Activated CD8-positive, alpha-beta memory T cell treated with anti-CD3 and anti-CD28 coated beads, Interleukin-2, amount 10 ng/mL, durations not matched to agents 7 days and 5 days (primary cell): Measurements from ENCODE around the gene TANC1. TPM values are rescaled to one million over a fixed set of nuclear protein-coding genes. Genes with fewer than 3 reads are reported as not detected.

Experiments used
- ATAC-seq: fragments of 150-1000 bp; cut with Tn5 transposase; one replicate; pipeline ENCODE4 v1.10.0; 2021; ENCODE audit warnings: moderate library complexity
- CTCF ChIA-PET: fragments of 350-600 bp; sonication (Branson Sonifier 250); formaldehyde crosslinking; loops from one replicate; lab custom pipeline; 2021; ENCODE audit warnings: antibody characterized with exemption; lab: Charles Lee
- DNase-seq: peaks from one replicate; pipeline ENCODE4 v3.0.0-alpha.2; 2020
- H3K27ac Mint-ChIP-seq: one replicate; pipeline ENCODE4 v1.8.0; 2021; ENCODE audit warnings: mild to moderate bottlenecking, mixed read lengths
- H3K27me3 Mint-ChIP-seq: one replicate; pipeline ENCODE4 v1.8.0; 2021; ENCODE audit warnings: mixed read lengths
- H3K36me3 Mint-ChIP-seq: one replicate; pipeline ENCODE4 v1.8.0; 2021; ENCODE audit warnings: mild to moderate bottlenecking, mixed read lengths
- H3K4me1 Mint-ChIP-seq: one replicate; pipeline ENCODE4 v1.8.0; 2021; ENCODE audit warnings: mixed read lengths
- H3K4me3 Mint-ChIP-seq: one replicate; pipeline ENCODE4 v1.8.0; 2021; ENCODE audit warnings: mild to moderate bottlenecking, moderate library complexity, mixed read lengths
- H3K9me3 Mint-ChIP-seq: one replicate; pipeline ENCODE4 v1.8.0; 2022; ENCODE audit warnings: low read depth, mixed read lengths
- total RNA-seq, 2 experiments: library from RNA; stranded (reverse); gene quantifications; one replicate each; pipeline ENCODE4 v1.2.3, GENCODE V29; 2021

Gene TANC1
- total RNA-seq, 2 experiments from 2014 or later, result 0.16 to 0.20 TPM

GRCh38 chr2:159243529-159243928, 275.1 kb downstream of the TANC1 start:
- no peaks in the 10 kb centered on the region for H3K9me3 Mint-ChIP-seq
- DNase-seq, result no peak

DNA sequence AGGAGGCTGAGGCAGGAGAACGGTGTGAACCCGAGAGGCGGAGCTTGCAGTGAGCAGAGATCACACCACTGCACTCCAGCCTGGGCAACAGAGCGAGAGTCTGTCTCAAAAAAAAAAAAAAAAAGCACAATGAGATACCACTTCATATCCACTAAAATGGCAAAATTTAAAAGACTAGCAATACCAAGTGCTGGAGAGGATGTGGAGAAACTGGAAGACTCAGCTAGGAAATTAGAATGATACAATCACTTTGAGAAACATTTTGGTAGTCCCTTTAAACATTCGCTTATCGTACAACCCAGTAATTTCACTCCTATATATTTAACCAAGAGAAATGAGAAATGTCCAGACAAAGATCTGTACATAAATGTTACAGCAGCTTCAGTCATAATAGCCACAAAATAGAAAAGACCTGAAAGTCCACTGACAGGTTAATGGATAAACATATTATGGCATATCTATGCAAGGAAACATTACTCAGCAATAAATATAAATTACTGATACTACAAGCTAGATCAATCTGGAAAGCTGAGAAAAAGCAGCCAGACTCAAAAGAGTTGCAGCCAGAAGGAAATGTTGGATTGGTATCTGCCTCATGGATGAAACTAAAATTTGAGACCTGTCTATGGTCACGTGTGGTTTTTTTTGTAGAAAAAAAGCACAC, 278.0 kb downstream of the TANC1 start:
- CTCF ChIA-PET, result no interaction called here
- peaks cover 6% of the 10 kb centered on the region for H3K4me1 Mint-ChIP-seq
- H3K27me3 Mint-ChIP-seq, result no peaks in the 10 kb centered on the region
- ATAC-seq, result no peak
- H3K27ac Mint-ChIP-seq, result no peak overlapping the region
- no peak for DNase-seq
- H3K4me3 Mint-ChIP-seq, result no peak overlapping the region
- H3K36me3 Mint-ChIP-seq, result peaks cover 24% of the 10 kb centered on the region
- no peaks in the 10 kb centered on the region for H3K9me3 Mint-ChIP-seq

More at GRCh38 chr2:159243529-159243928, 275.1 kb downstream of the TANC1 start:
- no peaks in the 10 kb centered on the region for H3K4me1 Mint-ChIP-seq
- H3K27ac Mint-ChIP-seq, result no peak overlapping the region
- ATAC-seq, result no peak
- peaks cover 21% of the 10 kb centered on the region for H3K36me3 Mint-ChIP-seq
- CTCF ChIA-PET, result no interaction called here
- H3K4me3 Mint-ChIP-seq, result no peak overlapping the region
- no peaks in the 10 kb centered on the region for H3K27me3 Mint-ChIP-seq

DNA sequence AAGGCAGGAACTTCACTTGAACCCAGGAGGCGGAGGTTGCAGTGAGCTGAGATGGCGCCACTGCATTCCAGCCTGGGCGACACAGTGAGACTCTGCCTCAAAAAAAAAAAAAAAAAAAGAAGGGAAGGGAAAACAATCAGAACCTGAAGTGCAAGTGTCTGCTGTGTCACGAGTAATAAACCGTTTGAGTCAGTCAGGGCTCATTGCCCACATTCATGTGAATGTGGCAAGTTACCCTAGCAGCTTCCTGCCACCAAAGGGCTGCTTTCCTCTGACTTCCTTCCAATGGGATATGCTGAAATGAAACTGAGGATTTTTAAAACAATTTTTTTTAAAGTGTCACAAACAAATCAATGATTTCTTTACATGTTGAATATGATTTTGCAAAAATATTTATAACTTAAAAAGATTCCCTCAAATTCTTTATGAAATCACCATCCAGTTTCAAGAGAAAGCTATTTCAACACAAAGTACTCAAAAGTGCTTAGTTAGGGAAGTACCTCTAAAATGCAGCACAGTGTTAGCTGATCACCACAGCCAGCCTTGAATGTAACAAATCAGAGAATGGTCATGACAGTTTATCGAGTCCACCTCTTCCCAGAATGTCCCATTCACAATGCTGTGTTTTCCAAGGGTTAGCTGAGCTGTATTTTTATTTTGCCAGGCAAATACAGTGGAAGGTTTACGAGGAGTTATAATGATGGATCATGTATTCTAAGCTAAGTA, 281.7 kb downstream of the TANC1 start:
- peaks cover 6% of the 10 kb centered on the region for H3K4me1 Mint-ChIP-seq
- H3K27ac Mint-ChIP-seq, result no peak overlapping the region
- H3K36me3 Mint-ChIP-seq, result peaks cover 21% of the 10 kb centered on the region
- CTCF ChIA-PET, result interaction anchor here (0.7 kb wide), 1 partner anchor 26 kb away, joined by 3 read pairs; no protein-coding TSS in a partner anchor
- DNase-seq (no peak), ATAC-seq (no peak)
- no peaks in the 10 kb centered on the region for H3K27me3 Mint-ChIP-seq
- H3K9me3 Mint-ChIP-seq, result no peaks in the 10 kb centered on the region
- H3K4me3 Mint-ChIP-seq, result no peak overlapping the region

DNA sequence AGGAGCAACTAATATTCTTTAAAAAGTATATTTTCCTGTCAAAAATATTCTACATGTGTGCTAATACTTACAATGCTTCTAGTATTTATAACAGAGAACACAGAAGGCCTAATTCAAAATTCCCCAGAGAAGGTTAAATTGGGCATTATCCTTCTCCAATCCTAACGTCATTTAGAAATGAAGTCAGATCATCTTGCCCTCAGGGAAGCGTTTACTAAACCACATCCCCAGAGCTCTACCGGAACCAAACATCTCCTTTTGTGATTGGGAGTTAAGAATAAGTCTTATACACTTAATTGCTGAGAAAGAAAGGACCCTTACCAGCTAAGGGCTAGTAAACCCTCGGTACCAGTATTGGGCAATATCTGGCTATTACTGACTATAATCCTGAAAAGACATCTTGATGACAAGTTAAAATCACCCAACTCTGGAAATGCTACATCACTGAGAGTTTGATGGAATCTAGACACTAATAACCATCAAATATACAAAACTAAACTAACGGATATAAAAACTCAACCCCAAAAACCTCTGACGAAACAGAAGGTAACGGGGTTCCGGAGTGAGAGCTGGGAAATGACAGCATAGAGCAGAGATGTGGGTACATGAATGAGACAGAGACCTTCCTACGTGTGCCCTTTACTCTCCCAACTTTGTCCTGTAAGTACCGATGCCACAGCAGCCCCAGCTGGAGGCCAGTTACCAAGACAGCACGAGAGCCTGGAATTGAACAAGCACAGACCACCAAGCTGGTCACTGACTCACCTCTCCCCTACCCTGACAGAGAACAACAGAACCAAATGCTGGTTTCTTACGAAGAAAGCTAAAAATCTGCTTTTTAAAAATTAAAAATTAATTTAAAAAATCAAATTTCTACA, 283.1 kb downstream of the TANC1 start:
- Mint-ChIP-seq H3K27ac (no peak overlapping the region), H3K4me3 (no peak overlapping the region), H3K36me3 (peaks cover 17% of the 10 kb centered on the region), H3K9me3 (no peaks in the 10 kb centered on the region), H3K4me1 (peaks cover 6% of the 10 kb centered on the region), H3K27me3 (no peaks in the 10 kb centered on the region)
- ATAC-seq (no peak), DNase-seq (no peak)
- CTCF ChIA-PET, result no interaction called here

DNA sequence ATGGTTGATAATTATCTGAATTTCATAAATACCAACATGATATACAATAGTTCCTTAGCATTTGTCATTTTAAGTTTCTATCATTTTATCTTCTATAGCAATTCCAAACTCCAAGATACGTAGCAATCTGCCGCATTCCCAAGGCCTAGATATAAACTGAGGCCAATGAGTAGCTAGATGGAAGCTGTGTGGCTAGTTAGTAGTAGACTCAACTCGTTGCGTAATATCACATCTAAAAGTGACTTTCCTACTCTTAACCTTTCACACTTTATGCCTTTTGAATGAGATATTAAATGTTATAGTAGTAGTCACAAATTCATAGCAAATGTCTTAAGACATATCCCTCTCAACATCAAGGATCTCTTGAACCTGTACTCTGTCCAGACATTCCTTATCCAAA, 284.5 kb downstream of the TANC1 start:
- Mint-ChIP-seq H3K9me3 (no peaks in the 10 kb centered on the region), H3K27ac (no peak overlapping the region), H3K36me3 (peaks cover 9% of the 10 kb centered on the region), H3K4me1 (peaks cover 6% of the 10 kb centered on the region), H3K27me3 (no peaks in the 10 kb centered on the region), H3K4me3 (no peak overlapping the region)
- ATAC-seq, result no peak
- CTCF ChIA-PET, result no interaction called here
- no peak for DNase-seq

- Mint-ChIP-seq H3K36me3 (peaks cover 7% of the 10 kb centered on the region), H3K4me3 (no peak overlapping the region), H3K9me3 (no peaks in the 10 kb centered on the region), H3K27me3 (no peaks in the 10 kb centered on the region), H3K27ac (no peak overlapping the region), H3K4me1 (no peaks in the 10 kb centered on the region)
- DNase-seq (no peak), ATAC-seq (no peak)
- CTCF ChIA-PET, result interaction anchor here (0.7 kb wide), 1 partner anchor 70 kb away, joined by 6 read pairs; no protein-coding TSS in a partner anchor
Measured at GRCh38 chr2:159256159-159256558, 287.7 kb downstream of the TANC1 start.

- ATAC-seq, result no peak
- H3K27me3 Mint-ChIP-seq, result no peaks in the 10 kb centered on the region
- H3K4me3 Mint-ChIP-seq, result no peak overlapping the region
- H3K4me1 Mint-ChIP-seq, result no peaks in the 10 kb centered on the region
- no peak overlapping the region for H3K27ac Mint-ChIP-seq
- DNase-seq, result no peak
- peaks cover 10% of the 10 kb centered on the region for H3K36me3 Mint-ChIP-seq
- no peaks in the 10 kb centered on the region for H3K9me3 Mint-ChIP-seq
- CTCF ChIA-PET, result no interaction called here
Measured at GRCh38 chr2:159262226-159262625, 293.8 kb downstream of the TANC1 start.

- CTCF ChIA-PET, result no interaction called here
- Mint-ChIP-seq H3K27me3 (no peaks in the 10 kb centered on the region), H3K4me3 (no peak overlapping the region), H3K4me1 (no peaks in the 10 kb centered on the region), H3K9me3 (no peaks in the 10 kb centered on the region), H3K36me3 (peaks cover 12% of the 10 kb centered on the region), H3K27ac (no peak overlapping the region)
- no peak for DNase-seq
- ATAC-seq, result no peak
Measured at GRCh38 chr2:159262904-159263303, 294.5 kb downstream of the TANC1 start.

DNA sequence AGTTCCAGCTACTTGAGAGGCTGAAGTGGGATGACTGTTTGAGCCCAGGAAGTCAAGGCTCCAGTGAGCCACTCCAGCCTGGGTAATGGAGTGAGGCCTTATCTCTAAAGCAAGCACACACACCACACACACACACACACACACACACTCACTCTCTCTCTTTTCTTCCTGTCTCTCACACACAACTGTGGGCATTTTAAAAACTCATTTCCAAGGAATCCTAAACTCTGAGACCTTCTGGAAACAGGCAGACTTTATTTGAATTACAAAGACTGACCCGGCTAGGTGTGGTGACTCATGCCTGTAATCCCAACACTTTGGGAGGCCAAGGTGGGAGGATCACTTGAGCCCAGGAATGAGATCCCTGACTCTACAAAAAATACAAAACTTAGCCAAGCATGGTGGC, 296.7 kb downstream of the TANC1 start:
- Mint-ChIP-seq H3K27me3 (no peaks in the 10 kb centered on the region), H3K9me3 (no peaks in the 10 kb centered on the region), H3K36me3 (peaks cover 18% of the 10 kb centered on the region), H3K27ac (no peak overlapping the region), H3K4me3 (no peak overlapping the region), H3K4me1 (no peaks in the 10 kb centered on the region)
- ATAC-seq (no peak), DNase-seq (no peak)
- CTCF ChIA-PET, result no interaction called here

DNA sequence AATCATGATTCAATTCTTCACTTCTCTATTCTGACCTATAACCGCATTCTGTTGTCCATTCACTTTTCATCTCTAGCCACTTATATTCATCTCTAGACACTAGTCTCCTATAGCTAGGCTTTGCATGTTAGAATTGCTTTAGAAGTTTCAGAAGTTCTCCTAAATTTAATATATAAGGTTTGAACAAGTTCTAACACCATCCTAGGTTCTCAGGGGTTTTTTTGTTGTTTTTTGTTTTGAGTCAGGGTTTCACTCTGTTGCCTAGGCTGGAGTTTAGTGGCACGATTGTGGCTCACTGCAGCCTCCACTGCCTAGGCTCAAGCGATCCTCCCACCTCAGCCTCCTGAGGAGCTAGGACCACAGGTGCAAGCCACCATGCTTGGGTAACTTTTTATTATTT, 298.1 kb downstream of the TANC1 start:
- ATAC-seq, result no peak
- Mint-ChIP-seq H3K9me3 (no peaks in the 10 kb centered on the region), H3K27me3 (no peaks in the 10 kb centered on the region), H3K36me3 (peaks cover 29% of the 10 kb centered on the region), H3K4me1 (no peaks in the 10 kb centered on the region), H3K4me3 (no peak overlapping the region), H3K27ac (no peak overlapping the region)
- no peak for DNase-seq
- CTCF ChIA-PET, result no interaction called here

- no peaks in the 10 kb centered on the region for H3K4me1 Mint-ChIP-seq
- DNase-seq, result no peak
- CTCF ChIA-PET, result no interaction called here
- no peak overlapping the region for H3K27ac Mint-ChIP-seq
- no peaks in the 10 kb centered on the region for H3K27me3 Mint-ChIP-seq
- no peak overlapping the region for H3K4me3 Mint-ChIP-seq
- peaks cover 26% of the 10 kb centered on the region for H3K36me3 Mint-ChIP-seq
- no peaks in the 10 kb centered on the region for H3K9me3 Mint-ChIP-seq
- ATAC-seq, result no peak
Measured at GRCh38 chr2:159267921-159268320, 299.5 kb downstream of the TANC1 start.

DNA sequence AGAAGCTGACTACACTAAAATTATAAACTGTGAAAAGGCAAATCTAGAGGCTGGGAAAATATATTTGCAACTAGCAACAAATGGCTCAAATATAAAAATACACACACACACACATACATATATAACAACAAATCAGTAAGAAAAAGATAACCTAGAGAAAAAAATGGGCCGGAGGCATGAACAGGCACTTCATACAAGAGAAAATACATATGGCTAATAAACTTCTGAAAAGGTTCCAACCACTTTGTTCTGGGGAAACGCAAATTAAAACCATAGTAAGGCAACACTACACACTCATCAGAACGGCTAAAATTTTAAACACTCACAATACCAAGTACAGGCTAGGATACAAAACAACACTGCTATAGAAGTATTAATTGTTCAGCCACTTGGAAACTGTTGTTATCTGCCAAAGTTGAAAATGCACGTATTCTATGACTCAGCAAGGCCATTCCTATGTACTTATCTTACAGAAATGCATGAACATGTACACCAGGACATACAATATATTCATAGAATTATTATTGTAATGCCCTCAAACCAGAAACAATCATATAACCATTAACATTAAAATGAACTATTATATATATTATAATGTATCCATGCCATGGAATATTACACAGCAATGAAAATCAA, 302.4 kb downstream of the TANC1 start:
- no peaks in the 10 kb centered on the region for H3K9me3 Mint-ChIP-seq
- ATAC-seq, result no peak
- no peak overlapping the region for H3K27ac Mint-ChIP-seq
- H3K4me1 Mint-ChIP-seq, result peaks cover 2% of the 10 kb centered on the region
- no peak for DNase-seq
- CTCF ChIA-PET, result no interaction called here
- H3K27me3 Mint-ChIP-seq, result no peaks in the 10 kb centered on the region
- peaks cover 23% of the 10 kb centered on the region for H3K36me3 Mint-ChIP-seq
- no peak overlapping the region for H3K4me3 Mint-ChIP-seq

DNA sequence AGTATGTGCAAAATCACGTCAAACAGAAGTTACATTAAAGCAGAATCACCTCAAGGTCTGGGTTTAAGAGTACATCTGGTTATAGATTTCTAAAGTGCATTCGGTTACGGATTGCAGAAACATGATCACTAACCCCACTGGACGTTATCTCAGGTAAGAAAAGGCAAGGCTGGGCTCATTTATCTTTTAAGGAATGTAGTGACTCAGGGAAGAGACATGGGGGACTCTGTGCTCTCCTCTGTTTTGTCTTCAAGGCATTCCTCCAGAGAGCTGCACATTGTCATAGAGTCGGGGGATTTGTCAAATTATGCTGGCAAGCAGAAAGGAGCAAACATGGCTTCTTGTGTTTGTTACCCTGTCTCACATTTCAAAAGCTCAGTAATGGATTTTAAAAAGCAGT, 303.7 kb downstream of the TANC1 start:
- no peaks in the 10 kb centered on the region for H3K9me3 Mint-ChIP-seq
- no peaks in the 10 kb centered on the region for H3K27me3 Mint-ChIP-seq
- CTCF ChIA-PET, result no interaction called here
- H3K27ac Mint-ChIP-seq, result no peak overlapping the region
- peaks cover 21% of the 10 kb centered on the region for H3K36me3 Mint-ChIP-seq
- DNase-seq, result no peak
- ATAC-seq, result no peak
- no peak overlapping the region for H3K4me3 Mint-ChIP-seq
- H3K4me1 Mint-ChIP-seq, result peaks cover 2% of the 10 kb centered on the region
